ENCODE results near the gene RNF146.
"Not testable (repeated sequence)": the region's sequence is repeated elsewhere in the genome, so short reads cannot be mapped to it uniquely, and the experiment has no call there.

Gene RNF146, protein sequence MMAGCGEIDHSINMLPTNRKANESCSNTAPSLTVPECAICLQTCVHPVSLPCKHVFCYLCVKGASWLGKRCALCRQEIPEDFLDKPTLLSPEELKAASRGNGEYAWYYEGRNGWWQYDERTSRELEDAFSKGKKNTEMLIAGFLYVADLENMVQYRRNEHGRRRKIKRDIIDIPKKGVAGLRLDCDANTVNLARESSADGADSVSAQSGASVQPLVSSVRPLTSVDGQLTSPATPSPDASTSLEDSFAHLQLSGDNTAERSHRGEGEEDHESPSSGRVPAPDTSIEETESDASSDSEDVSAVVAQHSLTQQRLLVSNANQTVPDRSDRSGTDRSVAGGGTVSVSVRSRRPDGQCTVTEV

DNA sequence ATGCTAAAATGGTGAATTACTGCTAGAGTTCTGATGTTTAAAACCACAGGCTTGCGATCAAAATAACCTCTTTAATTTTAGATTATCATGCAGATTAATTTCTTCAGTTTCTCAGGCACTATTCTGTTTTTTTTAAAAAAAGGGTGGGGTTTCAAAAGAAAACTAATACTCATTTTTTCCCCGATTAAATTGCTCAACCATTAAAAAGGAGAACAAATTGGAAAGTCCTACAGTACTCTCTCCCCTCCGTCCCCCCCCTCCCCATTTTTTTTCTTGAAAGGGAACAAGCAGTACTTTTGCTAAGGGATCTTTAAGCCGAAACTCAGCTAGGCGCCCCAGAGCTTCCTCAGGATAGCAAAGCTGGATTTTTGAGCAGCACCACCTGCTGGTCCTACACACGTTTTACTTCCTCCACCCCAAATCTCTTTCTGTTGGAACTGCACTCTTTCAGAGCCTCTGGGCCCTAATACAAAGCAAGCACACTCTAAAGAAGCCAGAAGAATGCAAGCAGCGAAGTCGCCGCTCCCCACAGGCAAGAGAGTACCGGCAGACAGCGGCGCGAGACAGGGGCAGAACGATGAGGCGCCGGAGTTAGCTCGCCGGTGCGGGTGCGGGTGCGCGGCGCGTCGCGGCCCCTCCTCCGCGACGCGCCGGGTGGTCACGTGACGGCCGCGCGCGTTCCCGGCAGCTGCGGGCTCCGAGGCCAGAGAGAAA, at the start of gene RNF146:
RNF146 (plus strand) TSS at position 687 of the 714 bp plus-strand sequence. CDS start 13,475 bp downstream, outside the sequence.
- DNase-seq = peak in 13 of 14 donors; percentile 42 to 95 (median 87)

DNA sequence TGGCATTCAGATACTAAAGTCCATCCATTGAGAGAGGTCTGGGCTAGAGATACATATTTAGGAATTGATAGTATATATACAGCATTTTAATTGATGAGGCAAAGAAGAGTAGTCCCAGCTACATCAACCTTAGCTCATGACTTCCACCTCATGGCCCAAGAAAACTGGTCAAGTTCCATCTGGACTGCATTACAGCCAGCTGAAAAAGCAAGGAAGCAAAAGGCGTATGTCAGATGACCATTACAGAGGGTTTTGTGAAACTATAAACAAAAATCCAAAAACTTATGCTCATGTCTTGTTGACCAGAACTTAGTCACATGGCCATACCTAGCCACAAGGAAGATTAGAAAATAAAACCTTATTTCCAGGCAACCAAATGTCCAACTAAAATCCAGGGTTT, 46.8 kb upstream of the RNF146 start:
- DNase-seq = no peak

DNA sequence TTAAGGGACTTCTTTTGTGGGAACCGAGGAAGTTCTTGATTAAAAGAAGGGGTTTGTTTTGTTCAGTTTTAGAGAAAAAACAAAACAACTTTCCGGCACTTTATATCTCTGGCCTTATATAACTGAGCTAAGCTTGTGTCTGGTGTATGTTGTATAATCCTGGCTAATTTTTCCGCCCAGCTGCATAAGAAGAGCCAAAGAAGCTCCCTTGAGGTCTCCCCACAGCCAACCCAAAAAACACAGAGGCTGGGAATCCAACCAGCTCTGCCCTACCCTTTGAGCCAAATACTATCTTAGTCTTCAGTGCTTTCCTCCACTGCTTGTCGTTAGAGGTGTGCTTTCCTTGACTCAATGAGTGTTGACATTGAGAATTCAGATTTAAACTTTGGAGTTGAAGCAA, 45.5 kb upstream of the RNF146 start:
- no peak for DNase-seq

DNA sequence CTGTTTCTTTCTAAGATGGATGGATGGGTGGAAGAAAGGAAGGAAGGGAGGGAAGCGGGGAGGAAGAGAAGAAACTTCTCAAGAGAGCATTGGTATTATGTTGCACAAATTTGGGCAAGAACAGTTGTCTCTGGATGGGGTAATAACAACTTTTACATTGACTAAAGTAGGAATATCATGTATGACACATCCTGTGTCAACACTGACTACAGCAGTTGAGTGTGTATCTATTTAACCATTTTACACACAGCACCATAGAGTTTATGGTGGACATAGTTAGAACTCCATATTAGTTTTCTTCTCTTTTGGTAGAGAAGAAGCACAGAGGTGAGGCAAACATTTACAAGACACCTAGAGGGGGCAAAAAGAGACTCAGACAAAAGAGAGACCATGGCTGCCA, 44.2 kb upstream of the RNF146 start:
- no peak for DNase-seq

DNA sequence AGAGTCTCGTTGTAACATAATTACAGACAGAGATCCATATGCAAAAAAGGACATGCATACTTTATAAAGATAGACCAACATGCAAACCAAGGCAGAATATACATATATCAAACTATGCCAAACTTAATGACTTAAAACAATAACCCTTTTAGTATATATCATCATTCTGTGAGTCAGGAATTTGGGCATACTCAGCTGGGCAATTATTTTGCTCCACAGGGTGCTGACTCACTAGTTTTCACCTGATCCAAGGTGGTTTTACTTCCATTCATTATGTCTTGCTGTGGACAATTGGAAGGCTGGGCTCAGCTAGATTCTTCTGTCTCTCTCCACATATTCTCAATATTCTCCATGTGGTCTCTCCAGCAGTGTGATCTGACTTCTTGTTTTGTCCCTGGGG, 41.2 kb upstream of the RNF146 start:
- DNase-seq = no peak

DNA sequence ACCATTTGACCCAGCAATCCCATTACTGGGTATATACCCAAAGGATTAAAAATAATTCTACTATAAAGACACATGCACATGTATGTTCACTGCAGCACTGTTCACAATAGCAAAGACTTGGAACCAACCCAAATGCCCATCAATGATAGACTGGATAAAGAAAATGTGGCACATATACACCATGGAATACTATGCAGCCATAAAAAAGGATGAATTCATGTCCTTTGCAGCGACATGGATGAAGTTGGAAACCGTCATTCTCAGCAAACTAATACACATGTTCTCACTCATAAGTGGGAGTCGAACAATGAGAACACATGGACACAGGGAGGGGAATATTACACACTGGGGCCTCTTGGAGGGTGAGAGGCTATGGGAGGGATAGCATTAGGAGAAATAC, 32.8 kb upstream of the RNF146 start:
- not testable (repeated sequence) for DNase-seq

DNA sequence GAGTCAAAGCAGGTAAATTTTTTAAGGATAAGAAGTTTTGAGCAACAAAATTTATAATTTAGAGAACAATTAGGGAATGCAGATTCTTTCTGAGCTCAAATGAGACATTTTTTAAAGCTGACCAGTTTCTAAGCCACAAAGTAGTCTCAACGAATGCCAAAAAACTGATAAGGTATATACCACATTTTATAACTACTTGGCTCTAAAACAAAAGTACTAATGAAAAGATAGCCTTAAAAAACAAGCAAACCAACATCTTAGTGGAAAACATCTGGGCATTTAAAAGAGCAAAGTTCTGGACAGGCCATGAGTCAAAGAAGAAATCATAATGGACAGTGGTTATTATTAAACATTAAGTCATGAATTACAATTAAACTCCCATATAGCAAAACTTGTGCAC, 23.2 kb upstream of the RNF146 start:
- DNase-seq = no peak

DNA sequence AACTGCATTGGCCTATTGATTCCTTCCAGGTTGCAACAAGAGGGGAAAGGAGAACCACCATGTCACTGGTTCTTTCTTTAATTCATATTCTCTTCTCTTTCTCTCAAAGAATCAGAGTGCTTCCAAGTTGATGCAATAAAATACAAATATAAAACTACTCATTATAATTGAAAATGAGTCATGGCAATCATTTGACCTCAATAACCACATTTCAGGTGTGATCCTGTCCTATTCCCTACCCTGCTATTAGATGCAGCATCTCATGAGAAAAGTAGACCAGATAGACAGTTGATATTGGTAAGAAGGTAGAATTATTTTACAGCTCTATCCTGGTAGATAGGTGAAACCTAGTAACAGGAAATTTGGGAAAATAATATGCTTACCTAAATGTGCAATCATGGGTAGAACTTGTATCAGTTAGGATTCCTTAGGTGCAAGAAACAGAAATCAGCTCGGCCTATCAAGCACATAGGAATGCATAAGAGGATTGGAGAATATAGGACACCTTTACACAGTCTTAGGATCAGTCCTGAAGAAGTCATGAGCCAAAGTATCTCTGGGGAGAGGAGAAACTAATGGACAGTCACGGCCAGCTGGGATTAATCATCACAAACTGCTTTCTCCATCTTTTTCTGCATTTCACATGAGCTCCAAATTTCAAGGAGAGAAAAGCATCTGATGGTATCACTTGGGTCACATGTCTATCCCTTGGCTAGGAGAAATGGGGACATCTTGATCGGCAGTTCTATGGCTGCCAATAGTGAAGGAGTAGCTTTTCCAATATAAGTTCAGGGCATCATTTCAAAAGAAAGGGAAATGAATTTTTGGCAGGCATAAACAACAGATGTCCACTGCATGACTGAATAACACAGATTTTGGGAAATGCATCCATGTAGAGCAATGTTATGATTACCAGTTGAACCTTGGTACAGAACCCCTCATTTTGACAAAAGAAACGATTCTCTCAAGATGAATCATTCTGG, 19.3 kb upstream of the RNF146 start:
- DNase-seq = peak in 1 of 14 donors; percentile 97

DNA sequence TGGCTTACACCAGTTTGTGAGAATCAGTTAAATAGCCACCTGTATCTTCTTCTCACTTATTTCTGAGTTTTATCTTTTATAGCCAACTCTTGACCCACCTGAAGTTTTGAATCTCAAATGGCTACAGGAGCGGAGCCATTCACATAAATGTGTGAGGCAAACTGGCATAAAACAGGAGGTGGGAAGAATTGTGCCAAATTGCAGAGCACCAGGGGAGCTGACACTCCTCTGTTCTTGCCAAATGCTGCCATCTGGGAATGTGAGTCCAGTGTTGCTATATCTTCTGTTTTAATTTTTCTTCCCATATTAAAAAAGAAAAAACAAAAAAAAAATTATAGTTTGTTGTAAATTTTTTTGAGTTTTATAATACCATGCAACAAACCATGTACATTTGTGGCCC, 17.0 kb upstream of the RNF146 start:
- DNase-seq = peak in 2 of 14 donors; percentile 16 to 93

DNA sequence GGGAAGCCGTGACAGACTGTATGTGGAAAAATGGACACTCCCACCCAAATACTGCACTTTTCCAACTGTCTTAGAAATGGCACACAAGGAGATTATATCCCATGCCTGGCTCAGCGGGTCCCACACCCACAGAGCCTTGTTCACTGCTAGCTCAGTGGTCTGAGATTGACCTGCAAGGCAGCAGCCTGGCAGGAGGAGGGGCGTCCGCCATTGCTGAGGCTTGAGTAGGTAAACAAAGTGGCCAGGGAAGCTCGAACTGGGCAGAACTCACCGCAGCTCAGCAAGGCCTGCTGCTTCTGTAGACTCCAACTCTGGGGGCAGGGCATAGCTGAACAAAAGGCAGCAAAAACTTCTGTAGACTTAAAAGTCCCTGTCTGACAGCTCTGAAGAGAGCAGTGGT, 11.4 kb upstream of the RNF146 start:
- DNase-seq = no peak

DNA sequence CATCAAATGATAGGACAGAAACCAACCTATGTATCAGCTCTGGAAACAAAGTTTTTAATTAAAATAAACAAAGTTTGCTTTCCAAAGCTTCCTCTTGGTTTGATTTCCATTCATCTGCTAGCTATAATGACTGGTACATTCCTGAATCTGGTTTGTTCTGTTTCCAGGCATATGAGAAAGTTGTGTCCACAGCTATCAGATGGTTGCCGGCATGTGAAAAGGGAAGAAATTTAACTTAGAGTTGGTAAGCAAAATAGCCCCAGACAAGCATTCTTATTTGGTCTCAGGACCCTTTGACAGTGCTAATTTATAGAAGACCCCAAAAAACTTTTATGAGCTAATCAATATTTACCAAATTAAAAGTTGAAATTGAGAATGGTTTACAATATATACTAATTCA, 3.8 kb upstream of the RNF146 start:
- DNase-seq = no peak

DNA sequence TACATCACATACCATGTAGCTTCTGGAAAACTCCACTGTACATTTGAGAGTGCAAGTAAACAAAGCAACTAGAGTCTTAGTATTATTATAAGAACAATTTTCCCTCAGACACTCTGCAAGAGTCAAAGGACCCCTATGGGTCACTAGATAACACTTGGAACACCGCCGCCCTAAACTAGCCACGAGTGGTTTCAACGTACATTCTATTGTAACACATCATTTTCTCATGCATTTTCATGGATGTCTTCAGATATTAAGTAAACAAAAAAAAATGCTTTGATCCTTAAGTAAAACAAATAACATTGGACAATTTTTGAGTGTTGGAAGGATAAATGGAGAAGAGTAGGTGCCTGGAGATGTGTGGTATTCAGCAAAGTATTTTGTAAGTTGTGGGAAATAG, 3.2 kb upstream of the RNF146 start:
- no peak for DNase-seq

DNA sequence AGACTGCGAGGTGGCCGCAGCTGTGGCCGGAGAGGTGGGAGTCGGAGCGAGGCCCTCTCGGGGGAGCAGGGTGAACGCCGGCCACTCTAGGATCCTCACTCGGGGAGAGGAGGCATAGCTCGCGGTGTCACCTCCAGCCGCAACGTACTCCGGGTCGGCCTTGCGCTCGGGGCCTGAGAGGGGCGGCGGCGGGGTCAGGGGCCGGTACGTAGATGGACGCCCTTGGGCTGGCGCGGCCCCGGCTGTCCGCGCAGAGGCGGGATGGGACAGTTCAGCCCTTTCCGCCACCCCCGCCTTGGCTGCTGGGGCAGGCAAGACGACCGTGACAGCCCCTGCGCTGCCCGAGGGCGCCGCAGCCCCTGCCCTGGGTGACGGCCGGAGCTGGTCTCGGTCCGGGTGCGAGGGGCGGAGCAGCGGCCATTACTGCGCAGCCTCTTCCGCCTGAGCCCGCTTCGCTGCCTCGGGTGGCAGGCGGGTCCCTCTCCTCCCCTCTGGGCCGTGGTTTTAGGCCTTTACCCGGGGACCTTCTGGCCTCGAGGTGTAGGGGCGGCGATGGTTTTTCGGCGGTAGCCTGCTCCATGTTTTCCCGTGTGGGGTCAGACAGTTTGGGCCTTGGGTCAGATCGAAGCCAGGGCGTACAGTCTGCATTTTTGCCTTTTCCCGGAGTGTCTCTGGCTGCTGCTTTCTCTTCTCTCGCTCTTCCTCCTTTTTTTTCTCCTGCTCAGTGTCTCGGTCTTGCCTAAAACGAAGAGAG, 405 bp downstream of the RNF146 start:
- DNase-seq = peak in 10 of 14 donors; percentile 51 to 93 (median 81)

DNA sequence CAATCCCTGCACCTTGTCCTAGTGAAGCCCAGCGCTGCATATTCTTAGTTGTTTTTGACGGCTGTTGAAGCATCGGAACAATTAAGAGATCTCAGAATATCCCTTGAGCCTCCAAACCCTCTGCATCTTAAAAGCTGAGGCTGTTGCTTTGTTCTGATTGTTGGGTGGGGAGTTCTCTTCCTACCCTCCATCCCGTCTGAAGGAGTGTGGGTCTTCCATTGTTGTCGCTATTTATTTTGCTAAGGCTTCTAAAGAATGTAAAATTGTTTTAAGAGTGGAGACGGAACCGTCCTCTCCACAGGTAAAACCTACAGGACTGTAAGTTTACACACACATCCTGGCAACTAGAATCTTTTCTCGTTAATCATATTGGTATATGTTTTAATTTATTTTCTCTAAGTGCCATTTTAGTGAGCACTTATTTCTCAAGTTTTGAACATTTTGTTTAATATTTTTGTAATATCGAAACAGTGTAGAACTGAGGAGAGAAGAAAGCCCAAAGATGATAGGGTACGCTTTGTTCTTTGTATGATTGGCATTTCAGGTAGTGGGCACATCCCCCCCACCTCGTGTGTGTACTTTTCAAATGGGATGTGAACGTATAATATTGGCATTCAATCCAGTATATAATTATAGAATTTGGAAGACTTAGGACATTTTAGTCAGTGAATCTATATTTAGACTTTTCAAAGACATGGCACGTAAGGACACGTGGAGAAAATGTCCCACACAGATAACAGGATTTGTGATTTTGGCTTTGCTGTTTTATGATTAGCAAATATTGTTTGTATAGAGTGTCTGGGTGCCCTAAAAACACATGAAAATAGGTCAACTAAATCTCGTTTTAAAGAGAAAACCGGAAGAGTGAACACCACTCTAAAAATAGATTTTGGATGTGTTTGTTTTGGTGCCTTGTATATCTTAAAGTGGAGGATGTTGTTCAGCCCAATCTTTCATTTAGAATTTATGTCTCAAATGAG, 1.3 kb downstream of the RNF146 start:
- DNase-seq = peak in 2 of 14 donors; percentile 48 to 49

DNA sequence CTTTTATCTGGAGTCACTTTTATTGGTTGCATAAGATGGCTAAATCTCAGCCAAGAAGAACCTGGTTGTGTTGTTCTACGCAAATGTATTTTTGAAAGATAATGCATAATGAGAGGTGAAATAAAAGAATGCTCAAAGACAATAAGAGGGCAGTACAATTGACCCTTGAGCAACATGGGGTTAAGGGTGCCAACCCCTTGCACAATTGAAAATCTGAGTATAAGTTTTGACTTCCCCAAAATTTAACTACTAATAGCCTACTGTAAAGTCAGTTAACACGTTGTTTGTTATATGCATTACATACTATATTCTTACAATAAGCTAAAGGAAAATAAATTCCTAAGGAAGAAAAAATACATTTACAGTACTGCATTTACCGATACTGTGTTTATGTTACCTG, 5.9 kb downstream of the RNF146 start:
- no peak for DNase-seq

DNA sequence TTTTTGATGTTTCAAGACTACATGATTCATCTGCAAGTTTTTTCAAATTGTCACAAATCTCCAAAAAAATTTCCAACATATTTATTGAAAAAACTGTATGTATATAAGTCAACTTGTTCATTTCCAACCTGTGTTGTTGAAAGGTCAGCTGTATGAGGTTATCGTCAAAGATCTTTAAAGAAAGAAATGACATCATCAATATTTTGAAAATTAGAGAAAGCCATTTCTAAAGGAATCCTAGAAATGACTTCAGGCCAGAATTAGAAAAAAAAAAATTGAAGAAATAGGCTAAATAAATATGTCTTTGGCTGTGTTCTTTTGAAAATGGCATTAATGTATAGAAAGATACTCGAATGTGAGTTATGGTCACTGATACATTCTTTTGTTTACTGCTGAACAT, 6.8 kb downstream of the RNF146 start:
- no peak for DNase-seq

DNA sequence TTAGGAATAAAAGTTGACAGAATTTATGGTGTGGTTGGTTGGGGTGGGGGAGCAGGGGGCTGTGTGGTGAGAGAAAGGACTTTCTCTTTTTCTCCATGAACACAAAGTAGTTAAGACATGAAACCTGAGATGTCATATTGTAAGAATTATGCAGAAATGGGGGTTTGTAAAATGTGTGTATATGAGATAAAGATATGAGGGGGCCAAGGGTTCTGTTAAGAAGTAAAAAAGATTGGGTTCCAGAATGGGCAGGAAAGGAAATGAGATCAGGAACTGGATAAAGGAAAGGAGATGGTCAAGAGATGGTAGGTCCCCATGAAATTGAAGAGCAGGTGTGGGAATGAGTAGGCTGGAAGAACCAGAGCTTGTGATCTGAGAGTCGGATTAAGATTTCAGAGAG, 9.7 kb downstream of the RNF146 start:
- DNase-seq = no peak

DNA sequence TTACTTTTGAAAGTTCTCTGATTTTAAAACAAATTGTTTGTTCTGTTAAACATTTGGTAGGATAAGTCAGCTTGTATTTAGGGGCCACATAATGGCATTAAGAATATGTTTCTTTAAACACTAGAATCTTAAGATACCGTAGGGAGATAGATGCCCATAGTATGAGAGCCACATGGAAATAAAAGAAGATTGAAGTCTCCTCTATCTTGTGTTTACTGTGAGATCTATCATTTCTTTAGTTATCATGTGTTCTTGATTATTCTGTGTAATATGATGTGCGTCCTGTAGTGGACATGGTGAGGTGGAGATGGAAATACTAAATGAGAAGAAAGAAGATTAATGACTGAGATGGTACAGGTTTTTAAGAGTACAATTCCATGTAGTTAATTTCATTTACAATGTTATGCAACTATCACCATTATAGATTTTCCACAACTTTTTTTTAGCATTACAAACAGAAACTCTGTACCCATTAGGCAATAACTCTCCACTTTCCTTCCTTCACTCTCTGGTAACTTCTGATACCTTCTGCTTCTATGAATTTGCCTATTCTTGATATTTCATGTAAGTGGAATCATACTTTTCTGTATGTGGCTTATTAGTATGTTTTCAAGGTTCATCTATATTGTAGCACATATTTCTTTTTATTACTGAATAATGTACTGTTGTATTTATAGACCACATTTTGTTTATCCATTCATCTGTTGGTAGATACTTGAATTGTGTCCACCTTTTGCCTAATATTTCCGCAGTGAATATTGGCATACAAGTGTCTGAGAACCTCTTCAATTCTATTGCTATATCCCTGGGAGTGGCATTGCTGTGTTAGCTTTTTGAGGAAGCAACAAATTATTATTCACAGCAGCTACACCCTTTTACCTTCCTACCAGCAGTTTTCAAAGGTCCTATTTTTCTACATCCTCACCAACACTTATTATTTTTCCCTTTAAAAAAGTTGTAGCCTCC, 11.5 kb downstream of the RNF146 start:
- no peak for DNase-seq

DNA sequence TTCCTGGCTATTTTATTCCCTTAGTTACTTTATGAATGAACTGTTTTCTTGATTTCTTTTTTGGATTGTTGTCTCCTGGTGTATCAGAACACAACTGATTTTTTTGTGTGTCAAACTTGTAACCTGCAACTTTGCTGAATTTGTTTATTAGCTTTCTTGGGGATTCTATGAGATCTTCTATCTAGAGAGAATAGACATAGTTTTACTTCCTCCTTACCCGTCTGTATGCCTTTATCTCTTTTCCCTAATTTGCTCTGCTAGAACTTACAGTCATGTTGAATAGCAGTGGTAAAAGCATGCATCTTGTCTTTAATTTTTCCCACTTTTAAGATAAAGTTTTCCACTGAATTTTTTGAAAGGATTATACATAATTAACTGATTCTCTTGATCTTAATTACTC, 13.2 kb downstream of the RNF146 start:
- DNase-seq = no peak

DNA sequence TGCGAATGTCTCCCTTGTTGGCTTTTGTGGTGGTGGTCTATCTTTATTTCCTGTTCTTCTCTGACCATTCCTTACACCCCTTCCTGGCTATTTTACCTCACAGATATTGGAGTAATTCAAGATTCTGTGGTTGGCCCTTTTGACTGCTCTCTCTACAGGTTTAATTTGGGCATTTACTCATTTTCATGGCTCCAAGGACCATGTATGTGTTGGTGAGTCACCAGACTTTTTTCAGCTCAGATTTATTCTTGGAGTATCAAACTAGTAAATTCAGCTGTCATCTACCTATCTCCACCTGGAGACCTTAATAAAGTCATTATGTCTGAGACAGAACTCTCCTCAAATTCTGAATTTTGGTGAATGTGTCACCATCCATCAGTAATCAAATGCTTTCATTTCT, 15.5 kb downstream of the RNF146 start:
- no peak for DNase-seq
